Ishikawa (cell line): ENCODE measurements around the gene SLC6A12.

ENCODE experiments used
- CREB1 ChIP-seq: IDR thresholded peaks from 2 replicates; pipeline ENCODE4 v1.6.1; 2012; ENCODE audit warnings: low read depth
- EP300 ChIP-seq: IDR thresholded peaks from 2 replicates; pipeline ENCODE4 v1.6.1; 2012; ENCODE audit warnings: borderline replicate concordance
- RAD21 ChIP-seq: IDR thresholded peaks from 2 replicates; pipeline ENCODE4 v1.6.1; 2012; ENCODE audit warnings: low read depth
- TEAD4 ChIP-seq: IDR thresholded peaks from 2 replicates; pipeline ENCODE4 v1.6.1; 2012
- TF ChIP-seq, protein P1 (sequence below): IDR thresholded peaks from 2 replicates; pipeline ENCODE4 v1.6.1; 2012

DNA sequence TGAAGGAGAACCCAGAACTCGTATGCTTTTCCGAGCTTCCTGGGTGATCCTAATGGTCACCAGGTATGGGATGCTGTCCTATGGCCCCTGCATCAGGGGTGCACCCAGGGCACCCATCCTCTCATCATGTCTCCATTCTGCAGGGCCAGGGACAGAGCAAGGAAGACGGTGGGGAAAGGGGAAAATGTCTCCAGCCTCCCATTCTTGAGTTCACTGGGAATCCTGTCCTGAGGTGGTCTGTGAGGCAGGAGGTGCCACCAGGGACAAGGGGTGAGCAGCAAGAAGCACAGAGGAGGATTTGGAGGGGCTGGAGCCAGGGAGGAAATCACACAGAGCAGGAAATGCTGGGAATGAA is 14.9 kb upstream of the SLC6A12 start:
- TF ChIP-seq, protein P1, sequence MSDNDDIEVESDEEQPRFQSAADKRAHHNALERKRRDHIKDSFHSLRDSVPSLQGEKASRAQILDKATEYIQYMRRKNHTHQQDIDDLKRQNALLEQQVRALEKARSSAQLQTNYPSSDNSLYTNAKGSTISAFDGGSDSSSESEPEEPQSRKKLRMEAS: no peak
- no peak for TF ChIP-seq EP300
- no peak for TF ChIP-seq CREB1
- no peak for TF ChIP-seq RAD21
- TF ChIP-seq TEAD4: no peak
